DND-41 (cell line): ENCODE results near the gene KCNK3.

Experiments
- EZH2 ChIP-seq: IDR thresholded peaks from 3 replicates; pipeline ENCODE4 v1.6.1; 2012; ENCODE audit warnings: borderline replicate concordance, low read depth, mild to moderate bottlenecking, moderate library complexity, low read length, inconsistent platforms; ENCODE audit not compliant: severe bottlenecking
- TF ChIP-seq, protein P1 (sequence below): IDR thresholded peaks from 2 replicates; pipeline ENCODE4 v1.5.1; 2012; ENCODE audit warnings: borderline replicate concordance, low read length, moderate library complexity, mild to moderate bottlenecking; ENCODE audit not compliant: poor library complexity, severe bottlenecking; ENCODE audit errors: extremely low read depth

DNA sequence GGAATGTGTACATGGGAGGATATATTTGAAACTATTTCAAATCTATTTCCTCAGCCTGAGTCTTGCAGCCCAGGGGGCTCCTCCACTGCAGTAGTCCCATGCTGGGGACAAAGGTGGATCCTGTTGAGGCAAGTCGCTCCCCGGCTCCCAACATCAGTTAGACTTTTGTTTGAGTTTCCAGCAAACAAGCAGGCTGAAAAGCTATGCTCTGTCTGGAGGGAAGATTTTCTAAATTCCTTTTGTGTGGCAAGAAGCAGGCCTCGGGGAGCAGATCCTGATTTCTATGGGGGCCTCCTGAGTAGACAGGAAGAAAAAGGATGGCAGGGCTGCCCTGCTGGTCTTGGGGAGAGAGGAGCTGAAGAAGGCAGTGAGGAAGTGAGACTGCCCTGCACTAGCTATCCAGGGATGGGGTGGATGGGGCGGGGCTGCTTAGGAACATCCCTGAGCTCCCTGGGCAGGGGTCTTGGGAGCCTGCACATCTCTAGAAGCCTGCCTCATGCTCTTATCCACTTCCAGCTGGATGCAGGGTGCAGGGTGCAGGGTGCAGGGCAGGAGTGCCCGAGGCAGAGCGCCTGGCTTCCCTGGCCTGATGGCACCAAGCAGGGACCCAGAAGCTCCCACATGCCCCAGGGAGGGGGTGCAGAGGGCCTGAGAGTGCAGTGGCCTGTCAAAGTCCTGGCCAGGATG lies 45.4 kb upstream of the KCNK3 start:
- TF ChIP-seq, protein P1, sequence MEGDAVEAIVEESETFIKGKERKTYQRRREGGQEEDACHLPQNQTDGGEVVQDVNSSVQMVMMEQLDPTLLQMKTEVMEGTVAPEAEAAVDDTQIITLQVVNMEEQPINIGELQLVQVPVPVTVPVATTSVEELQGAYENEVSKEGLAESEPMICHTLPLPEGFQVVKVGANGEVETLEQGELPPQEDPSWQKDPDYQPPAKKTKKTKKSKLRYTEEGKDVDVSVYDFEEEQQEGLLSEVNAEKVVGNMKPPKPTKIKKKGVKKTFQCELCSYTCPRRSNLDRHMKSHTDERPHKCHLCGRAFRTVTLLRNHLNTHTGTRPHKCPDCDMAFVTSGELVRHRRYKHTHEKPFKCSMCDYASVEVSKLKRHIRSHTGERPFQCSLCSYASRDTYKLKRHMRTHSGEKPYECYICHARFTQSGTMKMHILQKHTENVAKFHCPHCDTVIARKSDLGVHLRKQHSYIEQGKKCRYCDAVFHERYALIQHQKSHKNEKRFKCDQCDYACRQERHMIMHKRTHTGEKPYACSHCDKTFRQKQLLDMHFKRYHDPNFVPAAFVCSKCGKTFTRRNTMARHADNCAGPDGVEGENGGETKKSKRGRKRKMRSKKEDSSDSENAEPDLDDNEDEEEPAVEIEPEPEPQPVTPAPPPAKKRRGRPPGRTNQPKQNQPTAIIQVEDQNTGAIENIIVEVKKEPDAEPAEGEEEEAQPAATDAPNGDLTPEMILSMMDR: no peak
- no peak for TF ChIP-seq EZH2
